HG02885 (cell line): ENCODE measurements around the gene OR4D9.

ENCODE experiments used
- ATAC-seq: cut with Tn5 transposase; IDR thresholded peaks from one replicate; pipeline ENCODE4 v1.9.1; 2021; ENCODE audit warnings: mild to moderate bottlenecking; ENCODE audit not compliant: unreplicated experiment, poor library complexity

OR4D9 gene

DNA sequence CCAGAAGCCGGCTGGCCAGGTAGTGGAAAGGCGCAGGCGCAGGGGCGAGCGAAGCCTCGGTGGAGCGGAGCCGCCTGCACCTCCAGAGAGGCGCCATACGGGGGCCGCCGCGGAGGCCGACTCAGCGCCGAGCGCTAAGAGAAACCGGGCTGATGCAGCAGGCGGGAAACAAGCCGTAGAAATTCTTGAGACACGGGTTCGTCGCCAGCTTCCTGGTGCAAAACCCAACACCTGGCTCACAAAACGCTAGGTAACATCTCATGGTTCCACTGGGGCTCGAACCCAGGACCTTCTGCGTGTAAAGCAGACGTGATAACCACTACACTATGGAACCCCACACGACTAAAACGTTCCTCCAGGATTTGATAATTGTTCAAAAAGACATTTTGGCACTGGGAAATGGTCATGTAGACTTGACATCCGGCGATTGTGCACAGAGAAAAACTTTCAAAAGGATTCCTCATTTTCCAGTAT is 39.1 kb downstream of the OR4D9 start:
- ATAC-seq = peak; percentile 89

DNA sequence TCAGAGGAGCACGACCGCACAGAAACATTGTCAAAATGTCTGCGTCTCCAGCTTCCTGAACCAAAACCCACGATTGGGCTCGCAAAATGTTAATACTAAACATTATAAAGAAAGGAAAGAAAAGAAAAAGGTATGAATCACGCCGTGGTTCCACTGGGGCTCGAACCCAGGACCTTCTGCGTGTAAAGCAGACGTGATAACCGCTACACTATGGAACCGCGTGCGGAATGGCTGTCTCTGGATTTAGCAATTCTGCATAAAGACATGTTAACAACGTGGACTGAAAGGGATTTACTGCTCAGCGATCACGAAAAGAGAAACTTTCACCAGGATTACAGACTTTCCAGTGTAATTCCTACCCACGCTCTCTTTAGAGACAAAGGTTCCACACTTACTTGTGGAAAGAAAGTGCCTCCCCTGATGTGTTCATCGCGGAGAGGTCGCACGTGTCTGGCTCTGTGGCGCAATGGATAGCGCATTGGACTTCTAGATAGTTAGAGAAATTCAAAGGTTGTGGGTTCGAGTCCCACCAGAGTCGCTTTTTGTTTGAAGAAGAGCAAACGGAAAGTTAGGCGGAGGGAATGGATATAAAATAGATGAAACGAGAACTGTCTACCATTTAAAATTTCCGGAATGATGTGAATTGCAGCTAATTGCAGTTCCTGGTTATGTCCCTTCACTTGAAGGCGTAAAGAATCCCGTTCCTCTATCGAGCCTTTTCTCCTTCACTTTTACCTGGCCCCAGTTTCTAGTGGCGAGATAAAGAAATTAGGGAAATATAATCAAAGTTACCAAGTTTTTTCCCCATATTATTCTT is 39.7 kb downstream of the OR4D9 start:
- peak; percentile 35 for ATAC-seq

DNA sequence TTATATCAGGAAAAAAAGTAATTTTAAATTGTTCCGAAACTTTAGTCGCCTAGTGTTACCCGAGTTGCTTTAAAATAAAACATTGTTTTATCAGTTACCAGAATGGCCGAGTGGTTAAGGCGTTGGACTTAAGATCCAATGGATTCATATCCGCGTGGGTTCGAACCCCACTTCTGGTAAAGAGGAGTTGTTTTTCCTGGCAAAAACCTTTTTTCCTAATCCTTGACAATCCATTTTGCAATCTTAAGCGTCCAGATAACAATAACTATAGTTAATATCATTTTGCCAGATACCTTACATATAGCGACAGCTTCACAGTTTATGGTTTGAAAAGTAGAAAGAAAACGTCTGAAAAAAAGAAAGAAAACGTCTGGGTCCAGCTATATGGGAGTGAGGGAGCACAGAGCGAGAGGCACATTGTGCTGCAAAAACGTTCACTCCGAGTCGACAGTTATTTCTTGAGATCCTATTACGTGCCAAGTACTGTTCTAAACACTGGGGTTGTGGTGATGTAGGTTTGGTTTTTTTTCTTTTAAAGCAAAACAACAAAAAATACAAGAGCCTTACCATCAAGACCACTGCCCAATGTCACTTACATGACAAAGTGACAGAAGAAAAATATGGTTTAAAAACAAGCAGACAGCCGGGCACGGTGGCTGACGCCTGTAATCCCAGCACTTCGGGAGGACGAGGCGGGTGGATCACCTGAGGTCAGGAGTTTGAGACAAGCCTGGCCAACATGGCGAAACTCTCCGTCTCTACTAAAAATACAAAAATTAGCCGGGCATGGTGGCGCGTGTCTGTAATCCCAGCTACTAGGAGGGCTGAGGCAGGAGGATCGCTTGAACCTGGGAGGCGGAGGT is 40.6 kb downstream of the OR4D9 start:
- no peak for ATAC-seq

DNA sequence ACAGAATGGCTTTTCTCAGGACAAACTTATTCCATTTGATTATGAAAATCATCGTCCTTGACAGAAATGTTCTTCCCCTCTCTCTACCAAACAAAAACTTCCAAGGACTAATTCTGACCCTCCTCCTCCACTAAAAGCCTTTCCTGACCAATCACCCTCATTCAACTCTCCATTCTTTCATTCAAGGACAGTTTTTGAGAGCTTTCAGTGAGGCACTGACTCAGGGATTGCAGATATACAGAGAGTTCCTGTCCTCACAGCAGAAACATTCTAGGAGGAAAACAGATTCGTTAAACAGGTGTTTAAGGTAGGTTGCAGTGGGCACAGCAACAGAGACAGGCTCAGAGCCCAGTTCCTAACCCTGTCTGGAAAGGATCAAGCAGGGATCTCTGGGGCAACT is 41.5 kb downstream of the OR4D9 start:
- ATAC-seq = no peak

DNA sequence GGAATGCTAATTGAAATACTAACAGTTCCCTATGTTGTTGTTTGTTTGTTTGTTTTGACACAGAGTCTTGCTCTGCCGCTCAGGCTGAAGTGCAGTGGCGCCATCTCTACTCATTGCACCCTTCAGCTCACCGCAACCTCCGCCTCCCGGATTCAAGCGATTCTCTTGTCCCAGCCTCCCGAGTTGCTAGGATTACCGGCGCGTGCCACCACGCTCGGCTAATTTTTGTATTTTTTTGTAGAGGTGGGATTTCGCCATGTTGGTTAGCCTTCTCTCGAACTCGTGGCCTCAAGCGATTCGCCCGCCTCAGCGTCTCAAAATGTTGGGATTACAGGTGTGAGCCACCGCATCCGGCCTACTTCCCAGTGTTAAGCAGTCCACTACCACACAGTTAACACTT is 42.0 kb downstream of the OR4D9 start:
- ATAC-seq = no peak

DNA sequence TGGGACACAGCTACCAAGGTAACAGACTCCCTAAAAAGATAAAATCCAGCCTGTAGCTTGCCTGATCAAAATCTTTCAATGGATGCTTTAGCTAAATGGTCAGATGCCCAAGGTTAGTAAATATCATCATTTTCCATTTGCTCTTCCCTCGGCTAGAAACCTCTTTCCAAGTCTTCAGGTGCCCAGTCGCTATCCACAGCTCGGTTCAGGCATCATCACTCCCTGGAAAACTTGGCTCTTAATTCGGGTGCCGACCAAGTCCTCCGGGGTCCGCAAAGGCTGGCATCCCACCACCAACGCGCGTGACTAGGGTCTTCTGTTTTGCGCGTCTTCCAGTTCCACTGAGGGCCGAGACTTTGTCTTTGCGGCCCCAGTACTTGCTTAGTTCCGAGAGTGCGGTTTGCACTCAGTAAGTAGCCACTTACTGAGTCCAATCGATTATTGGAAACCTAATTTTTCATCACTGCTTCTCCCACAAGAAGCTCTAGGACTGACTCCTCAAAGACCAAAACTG is 44.3 kb downstream of the OR4D9 start:
- ATAC-seq = no peak

DNA sequence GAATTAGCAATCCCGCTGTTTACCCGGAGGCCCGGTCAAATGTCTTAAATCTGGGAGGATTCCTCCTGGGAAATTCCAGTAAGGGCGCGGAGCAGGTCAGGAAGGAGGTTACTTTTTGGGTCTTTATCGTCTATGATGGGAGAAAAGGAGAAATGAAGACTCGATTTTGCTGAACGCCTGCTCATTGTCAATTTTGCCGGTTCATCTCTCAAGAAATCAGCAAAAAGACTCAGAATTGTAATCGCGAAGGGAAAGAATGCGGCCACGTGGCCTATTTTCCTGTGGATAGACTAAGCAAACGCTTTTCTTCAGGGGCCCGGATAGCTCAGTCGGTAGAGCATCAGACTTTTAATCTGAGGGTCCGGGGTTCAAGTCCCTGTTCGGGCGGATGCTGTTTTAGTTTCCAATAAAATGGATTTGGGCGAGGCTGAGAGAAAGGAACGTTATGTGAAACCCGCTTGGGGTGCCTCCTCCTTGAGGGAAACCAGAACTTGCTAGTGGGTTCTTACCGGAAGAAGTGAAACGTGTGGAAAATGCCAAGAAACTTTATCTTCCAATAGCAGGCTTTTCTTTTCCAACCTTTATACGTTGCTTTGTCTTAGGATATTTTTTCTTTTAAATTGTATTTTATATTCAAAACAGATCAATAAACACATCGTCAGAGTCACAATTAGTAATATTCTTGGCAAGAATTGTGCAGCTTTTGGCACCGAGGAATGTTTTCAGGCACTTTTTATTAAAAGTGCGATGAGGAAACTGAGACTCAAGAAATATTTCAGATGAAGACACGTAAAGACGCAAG is 45.0 kb downstream of the OR4D9 start:
- ATAC-seq = peak; percentile 25

DNA sequence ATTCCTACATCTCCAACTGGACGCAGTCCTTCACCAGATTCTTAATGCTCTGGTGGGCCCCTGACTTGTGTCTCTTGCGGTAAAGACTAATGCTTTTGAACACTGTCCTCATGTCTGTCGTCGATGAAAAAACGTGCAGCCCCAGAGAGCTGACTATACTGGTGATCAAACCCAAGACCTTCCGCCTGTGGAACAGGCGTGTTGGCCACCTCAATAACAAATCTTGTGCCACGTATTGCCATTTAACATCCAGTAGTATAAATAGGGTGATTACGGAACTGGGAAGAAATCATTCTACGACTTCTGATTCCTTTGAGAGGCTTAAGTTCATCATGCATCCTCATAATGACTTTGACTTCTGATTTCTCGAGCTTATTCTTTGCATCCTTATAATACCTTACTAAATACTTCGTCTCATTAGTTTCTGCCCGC is 45.6 kb downstream of the OR4D9 start:
- ATAC-seq = peak; percentile 2

DNA sequence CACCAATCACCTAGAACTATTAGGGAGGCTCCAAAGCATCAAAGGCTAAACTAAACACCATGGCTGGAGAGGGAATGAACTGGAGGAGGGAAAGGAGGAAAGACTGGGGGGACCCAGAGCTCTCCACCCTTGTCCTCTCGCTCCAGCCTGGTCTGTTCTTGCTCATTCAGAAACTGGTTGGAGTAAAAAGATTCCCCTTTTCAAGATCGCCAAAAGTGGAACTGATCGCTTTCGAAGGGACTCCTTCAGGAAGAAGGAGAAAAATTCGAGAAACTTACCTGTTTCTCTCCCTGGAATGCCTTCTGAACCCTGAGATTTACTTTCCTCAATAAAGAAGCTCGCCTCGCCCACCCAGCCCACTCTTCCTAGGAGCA is 46.9 kb downstream of the OR4D9 start:
- ATAC-seq = no peak

DNA sequence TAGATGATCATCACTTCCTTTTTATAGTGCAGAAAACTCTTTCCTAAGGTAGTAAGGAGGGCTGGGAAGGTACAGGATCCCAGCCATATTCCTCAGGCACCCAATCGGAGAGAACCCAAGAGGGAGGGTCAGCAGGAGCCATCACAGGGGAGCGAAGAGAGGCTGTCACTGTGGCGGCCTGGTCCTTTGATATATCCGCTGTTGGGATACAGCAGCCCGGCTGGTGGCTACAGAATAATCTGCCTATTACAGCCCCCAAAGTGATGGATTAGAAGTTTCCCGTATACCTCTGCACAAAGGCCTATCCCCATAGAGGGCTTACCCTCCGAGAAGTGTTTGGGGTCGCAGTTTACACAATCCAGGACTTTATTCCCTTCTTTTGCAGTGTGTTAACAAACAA is 48.5 kb downstream of the OR4D9 start:
- peak; percentile 13 for ATAC-seq

DNA sequence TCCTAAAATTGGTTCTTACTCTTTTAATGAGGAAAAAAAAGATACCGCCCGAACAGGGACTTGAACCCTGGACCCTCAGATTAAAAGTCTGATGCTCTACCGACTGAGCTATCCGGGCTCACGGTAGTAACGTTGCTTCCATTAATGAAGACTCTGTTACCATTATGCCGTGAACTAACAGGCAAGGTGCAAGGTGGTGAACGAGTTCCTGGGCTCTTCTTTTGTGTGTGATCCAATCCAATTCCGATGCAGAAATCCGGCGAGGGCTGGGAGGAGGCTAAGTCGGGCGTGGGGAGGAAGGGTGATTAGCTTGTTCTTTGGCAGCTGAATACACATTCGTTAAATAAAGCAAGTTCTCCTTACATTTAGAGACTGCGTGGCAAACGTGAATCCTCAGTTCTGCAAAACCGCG is 49.0 kb downstream of the OR4D9 start:
- ATAC-seq = peak; percentile 30

DNA sequence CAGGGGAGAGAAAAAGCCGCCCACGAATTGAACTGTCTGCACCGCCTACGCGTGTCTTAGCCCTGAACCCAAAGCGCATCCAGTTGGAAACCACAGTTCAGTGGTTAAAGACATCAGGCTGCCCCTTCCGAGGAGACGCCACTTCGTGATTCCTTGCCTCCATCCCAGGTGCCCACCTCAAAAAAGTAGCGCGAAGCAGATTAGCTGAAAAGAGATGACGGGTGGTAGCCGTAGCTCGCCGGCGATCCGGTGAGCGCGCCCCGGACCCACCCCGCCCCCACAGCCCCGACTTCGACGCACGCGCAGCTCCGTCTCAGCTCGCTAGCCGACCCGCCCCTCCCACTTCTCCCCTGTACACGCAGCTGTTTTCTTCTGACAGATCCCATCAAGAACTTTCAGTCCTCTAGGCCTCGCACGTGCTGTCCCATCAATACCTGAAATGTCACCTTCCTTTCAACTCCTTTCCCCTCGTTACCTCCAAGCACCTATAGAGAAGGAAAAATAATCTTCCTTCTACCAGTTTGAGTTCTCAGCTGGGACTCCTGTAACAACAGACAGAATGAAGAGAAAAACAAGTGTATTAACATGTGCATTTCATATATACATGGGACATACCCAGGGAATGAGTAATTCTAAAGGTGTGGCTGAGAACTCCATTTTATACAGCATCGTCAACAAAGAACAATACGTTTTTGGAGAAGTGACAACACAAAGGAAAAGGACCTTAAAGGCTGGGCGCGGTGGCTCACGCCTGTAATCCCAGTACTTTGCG is 49.5 kb downstream of the OR4D9 start:
- peak; percentile 48 for ATAC-seq

DNA sequence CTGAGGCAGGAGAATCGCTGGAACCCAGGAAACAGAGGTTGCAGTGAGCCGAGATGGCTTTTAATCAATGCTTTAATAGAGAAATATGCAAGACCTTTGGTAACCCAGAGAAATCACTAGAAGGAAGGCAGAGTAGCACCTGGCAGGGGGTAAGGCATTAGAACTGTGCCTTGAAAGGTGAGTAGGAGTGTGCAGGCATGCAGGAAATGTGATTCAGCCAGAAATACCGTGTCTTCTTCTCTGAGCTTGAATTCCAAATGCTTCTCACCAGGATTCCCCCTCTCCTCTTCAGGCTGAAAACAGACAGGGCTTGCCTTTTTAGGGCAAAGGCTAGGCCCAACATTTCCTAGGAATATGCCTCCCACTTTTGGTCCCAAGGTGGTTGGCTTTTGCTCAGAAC is 51.0 kb downstream of the OR4D9 start:
- no peak for ATAC-seq
